OCI-M1 (cell line): ENCODE results near the gene FFAR2.
"Not testable (repeated sequence)": the region's sequence is repeated elsewhere in the genome, so short reads cannot be mapped to it uniquely, and the experiment has no call there.

Source experiments
- DNase-seq: peaks from one replicate; lab custom pipeline; 2025; lab: John Stamatoyannopoulos, UW

FFAR2 gene

GRCh38 chr19:35455616-35456201 is 7.7 kb downstream of the FFAR2 start:
- DNase-seq = peak; percentile 28

- no peak for DNase-seq
These were observed 9.1 kb downstream of the FFAR2 start for GRCh38 chr19:35457173-35457572.

GRCh38 chr19:35458192-35458591 is 10.1 kb downstream of the FFAR2 start:
- no peak for DNase-seq

- peak; percentile 36 for DNase-seq
These were observed 10.8 kb downstream of the FFAR2 start for GRCh38 chr19:35458731-35459391.

- no peak for DNase-seq
These were observed 11.5 kb downstream of the FFAR2 start for GRCh38 chr19:35459414-35460082.

GRCh38 chr19:35460608-35461007 is 12.6 kb downstream of the FFAR2 start:
- no peak for DNase-seq

- DNase-seq = no peak
These were observed 13.0 kb downstream of the FFAR2 start for GRCh38 chr19:35461060-35461459.

- DNase-seq = not testable (repeated sequence)
These were observed 13.7 kb downstream of the FFAR2 start for GRCh38 chr19:35461788-35462187.

- peak; percentile 20 for DNase-seq
These were observed 14.5 kb downstream of the FFAR2 start for GRCh38 chr19:35462476-35462953.

- not testable (repeated sequence) for DNase-seq
These were observed 14.9 kb downstream of the FFAR2 start for GRCh38 chr19:35462956-35463355.

GRCh38 chr19:35466259-35466658 is 18.2 kb downstream of the FFAR2 start:
- no peak for DNase-seq

GRCh38 chr19:35468637-35469036 is 20.6 kb downstream of the FFAR2 start:
- DNase-seq = peak; percentile 70

- DNase-seq = no peak
These were observed 22.1 kb downstream of the FFAR2 start for GRCh38 chr19:35470128-35470527.

GRCh38 chr19:35471075-35471474 is 23.0 kb downstream of the FFAR2 start:
- not testable (repeated sequence) for DNase-seq

- DNase-seq = no peak
These were observed 23.9 kb downstream of the FFAR2 start for GRCh38 chr19:35471946-35472345.

- DNase-seq = no peak
These were observed 26.0 kb downstream of the FFAR2 start for GRCh38 chr19:35474104-35474503.

GRCh38 chr19:35474594-35474993 is 26.5 kb downstream of the FFAR2 start:
- not testable (repeated sequence) for DNase-seq

GRCh38 chr19:35476149-35476548 is 28.1 kb downstream of the FFAR2 start:
- peak; percentile 22 for DNase-seq

- no peak for DNase-seq
These were observed 31.0 kb downstream of the FFAR2 start for GRCh38 chr19:35478794-35479677.

- no peak for DNase-seq
These were observed 35.0 kb downstream of the FFAR2 start for GRCh38 chr19:35483089-35483488.

- DNase-seq = no peak
These were observed 36.4 kb downstream of the FFAR2 start for GRCh38 chr19:35484252-35485036.
